ENCODE measurements around the gene SLC7A4. TPM values are rescaled to one million over a fixed set of nuclear protein-coding genes. Genes with fewer than 3 reads are reported as not detected.
"Not testable (repeated sequence)": the region's sequence is repeated elsewhere in the genome, so short reads cannot be mapped to it uniquely, and the experiment has no call there.

SLC7A4 gene
- total and polyA plus RNA-seq, 5 donors: 0.33 to 1.9 (median 0.59) TPM

DNA sequence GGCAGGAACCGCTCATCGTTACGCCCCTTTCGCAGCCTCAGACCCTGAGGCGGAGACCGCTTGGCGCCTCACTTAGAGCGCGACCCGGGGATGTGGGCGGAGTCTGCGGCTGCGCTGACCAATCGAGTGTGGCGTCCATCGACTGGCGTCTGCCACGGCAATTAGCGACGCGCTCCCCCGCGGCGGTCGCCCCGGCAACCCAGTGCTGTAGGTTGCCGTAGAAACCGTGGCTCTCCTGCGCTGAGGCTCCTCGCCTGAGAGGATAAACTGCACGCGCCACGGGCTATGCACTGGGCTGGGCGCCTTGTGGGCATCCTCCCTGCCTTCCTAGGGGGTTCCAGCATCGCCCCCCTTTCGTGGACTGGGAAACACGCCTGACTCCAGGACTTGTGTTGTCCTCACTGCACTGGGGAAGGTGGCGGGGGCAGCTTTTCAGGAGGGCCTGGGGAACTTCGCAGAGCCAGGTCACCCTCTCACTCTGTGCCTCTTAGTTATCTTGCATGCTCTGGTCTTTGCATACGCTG is 18.1 kb downstream of the SLC7A4 start:
- WGBS: under 1% methylated on average over 40 of the region's 40 CpGs
- Histone ChIP-seq H3K27ac (ENCODE audit: low read length) (peak overlapping the region; percentile 22), H3K27me3 (ENCODE audit: control insufficient read depth, insufficient read depth) (no peaks in the 10 kb centered on the region), H3K4me1 (ENCODE audit: control insufficient read depth, insufficient read depth, low read length) (peaks cover 10% of the 10 kb centered on the region), H3K4me3 (ENCODE audit: low read length) (peak overlapping the region; percentile 19), H3K9me3 (ENCODE audit: control insufficient read depth, low read length) (no peaks in the 10 kb centered on the region)
- ATAC-seq (peak; percentile 93 to 94), DNase-seq (peak; percentile 94 to 98 (median 98))
- intact Hi-C loops (cut with DNase I): loop anchor here in 1 of 4 donors (10.0 kb wide), 1 partner anchor 129 kb away; no protein-coding TSS in a partner anchor

- ATAC-seq: no peak
- Histone ChIP-seq H3K27me3 (ENCODE audit: control insufficient read depth, insufficient read depth) (no peaks in the 10 kb centered on the region), H3K4me3 (ENCODE audit: low read length) (peak overlapping the region; percentile 19), H3K4me1 (ENCODE audit: control insufficient read depth, insufficient read depth, low read length) (peaks cover 10% of the 10 kb centered on the region), H3K9me3 (ENCODE audit: control insufficient read depth, low read length) (no peaks in the 10 kb centered on the region), H3K27ac (ENCODE audit: low read length) (peak overlapping the region; percentile 15)
- intact Hi-C loops (cut with DNase I): loop anchor here in 1 of 4 donors (10.0 kb wide), 1 partner anchor 129 kb away; no protein-coding TSS in a partner anchor
- no peak for DNase-seq
- WGBS: 9% methylated on average over 24 of the region's 24 CpGs
Observed at GRCh38 chr22:21013657-21014201, 18.6 kb downstream of the SLC7A4 start.

DNA sequence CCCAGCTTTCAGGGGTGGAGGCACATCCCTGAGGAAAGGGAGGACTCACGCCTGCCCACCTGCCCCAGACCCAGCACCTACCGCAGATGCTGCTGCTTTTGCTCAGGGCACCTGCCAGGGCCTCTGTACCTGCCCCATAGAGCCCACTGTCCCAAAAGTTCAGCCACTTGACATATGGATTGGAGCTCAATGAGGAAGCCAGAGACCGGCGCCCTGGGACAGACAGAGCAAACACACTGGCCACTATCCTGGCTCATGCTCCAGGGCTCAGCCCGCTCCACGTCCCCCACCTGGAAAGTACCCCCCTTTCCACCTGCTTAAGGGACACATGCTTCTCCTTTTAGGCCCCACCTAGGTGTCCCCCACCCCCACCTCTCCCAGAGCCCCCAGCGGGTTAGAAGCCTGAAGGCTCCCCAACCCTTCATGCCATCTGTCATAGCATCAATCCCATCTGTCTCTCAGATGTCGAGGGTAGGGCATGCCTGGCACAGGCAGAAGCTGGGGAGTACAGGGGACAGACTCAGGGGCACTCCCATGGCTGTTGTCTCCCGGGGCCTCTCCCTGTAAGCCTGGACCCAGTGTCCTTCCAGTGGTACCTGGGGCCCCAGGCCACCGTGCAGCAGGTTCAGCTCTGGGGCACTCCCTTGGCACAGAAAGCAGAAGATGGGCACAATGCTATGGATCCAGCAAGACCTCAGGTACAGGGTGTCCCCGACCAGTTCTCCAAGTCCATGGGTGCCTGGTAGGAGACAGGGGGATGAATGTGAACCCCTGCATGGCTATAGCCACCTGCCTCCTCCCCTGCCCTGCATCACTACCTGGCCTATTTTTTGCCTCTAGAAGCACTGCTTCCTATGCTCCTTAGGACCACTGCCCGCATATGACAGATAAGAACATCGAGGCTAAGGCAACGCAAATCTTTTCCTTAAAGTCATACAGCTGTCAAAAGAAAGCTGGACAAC is 19.6 kb downstream of the SLC7A4 start:
- Histone ChIP-seq H3K4me1 (ENCODE audit: control insufficient read depth, insufficient read depth, low read length) (peaks cover 10% of the 10 kb centered on the region), H3K27me3 (ENCODE audit: control insufficient read depth, insufficient read depth) (no peaks in the 10 kb centered on the region), H3K9me3 (ENCODE audit: control insufficient read depth, low read length) (no peaks in the 10 kb centered on the region), H3K27ac (ENCODE audit: low read length) (no peak overlapping the region), H3K4me3 (ENCODE audit: low read length) (no peak overlapping the region)
- DNase-seq (peak in 2 of 3 donors; percentile 20 to 40), ATAC-seq (no peak)
- intact Hi-C loops (cut with DNase I): loop anchor here in 1 of 4 donors (10.0 kb wide), 1 partner anchor 128 kb away; no protein-coding TSS in a partner anchor
- WGBS: 82% methylated on average over 14 of the region's 14 CpGs

DNA sequence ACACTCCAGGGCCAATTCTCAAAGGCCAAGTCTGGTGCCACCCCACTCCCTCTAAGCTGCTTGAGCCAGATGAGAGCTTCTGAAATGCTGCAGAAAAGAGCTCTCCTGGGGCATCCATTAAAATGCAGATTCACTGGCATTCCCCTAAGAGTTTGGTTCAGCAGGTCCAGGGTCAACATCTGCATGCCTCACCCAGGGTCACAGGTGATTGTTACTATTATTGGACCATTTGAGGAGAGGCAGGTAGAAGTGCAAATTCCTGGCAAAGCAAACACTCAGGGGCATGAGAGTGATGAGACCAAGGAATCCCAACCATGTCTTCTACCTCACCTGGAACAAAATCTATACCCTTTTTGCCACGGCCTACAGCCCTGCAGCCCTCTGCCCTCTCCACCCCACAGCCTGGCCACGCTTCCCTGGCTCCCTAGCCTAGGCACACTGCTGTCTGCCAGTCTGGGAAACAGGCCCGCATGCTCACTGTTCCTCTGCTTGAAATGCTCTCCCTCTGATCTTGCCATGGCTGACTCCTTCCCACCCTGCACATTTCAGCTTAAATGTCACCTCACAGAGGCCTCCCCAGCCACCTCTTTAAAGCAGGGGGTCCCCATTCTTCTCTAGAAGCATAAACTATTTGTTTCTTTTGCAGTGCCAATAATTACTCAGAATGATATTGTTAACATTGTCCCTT is 21.8 kb downstream of the SLC7A4 start:
- peaks cover 7% of the 10 kb centered on the region for H3K4me1 ChIP-seq (ENCODE audit: control insufficient read depth, insufficient read depth, low read length)
- DNase-seq (peak in 2 of 3 donors; percentile 16 to 18), ATAC-seq (no peak)
- no peak overlapping the region for H3K4me3 ChIP-seq (ENCODE audit: low read length)
- 94% methylated on average over 3 of the region's 3 CpGs for WGBS
- intact Hi-C loops (cut with DNase I): loop anchor here in 1 of 4 donors (10.0 kb wide), 1 partner anchor 126 kb away; no protein-coding TSS in a partner anchor
- no peak overlapping the region for H3K27ac ChIP-seq (ENCODE audit: low read length)
- no peaks in the 10 kb centered on the region for H3K27me3 ChIP-seq (ENCODE audit: control insufficient read depth, insufficient read depth)
- H3K9me3 ChIP-seq (ENCODE audit: control insufficient read depth, low read length): no peaks in the 10 kb centered on the region

- no peak overlapping the region for H3K4me3 ChIP-seq (ENCODE audit: low read length)
- H3K27me3 ChIP-seq (ENCODE audit: control insufficient read depth, insufficient read depth): no peaks in the 10 kb centered on the region
- intact Hi-C loops (cut with DNase I): loop anchor here in 1 of 4 donors (10.0 kb wide), 1 partner anchor 125 kb away; no protein-coding TSS in a partner anchor
- 52% methylated on average over 10 of the region's 10 CpGs for WGBS
- no peaks in the 10 kb centered on the region for H3K9me3 ChIP-seq (ENCODE audit: control insufficient read depth, low read length)
- no peak overlapping the region for H3K27ac ChIP-seq (ENCODE audit: low read length)
- H3K4me1 ChIP-seq (ENCODE audit: control insufficient read depth, insufficient read depth, low read length): peaks cover 3% of the 10 kb centered on the region
- DNase-seq (peak in 1 of 3 donors; percentile 58), ATAC-seq (no peak)
Observed at GRCh38 chr22:21009638-21010425, 22.5 kb downstream of the SLC7A4 start.

GRCh38 chr22:21009208-21009607 is 23.2 kb downstream of the SLC7A4 start:
- intact Hi-C loops (cut with DNase I); H3K27me3 ChIP-seq (ENCODE audit: control insufficient read depth, insufficient read depth); H3K27ac ChIP-seq (ENCODE audit: low read length); ATAC-seq; H3K4me1 ChIP-seq (ENCODE audit: control insufficient read depth, insufficient read depth, low read length); H3K9me3 ChIP-seq (ENCODE audit: control insufficient read depth, low read length); H3K4me3 ChIP-seq (ENCODE audit: low read length): not testable (repeated sequence)
- 88% methylated on average over 13 of the region's 13 CpGs for WGBS
- DNase-seq: peak in 1 of 3 donors; percentile 25

- Histone ChIP-seq H3K27ac (ENCODE audit: low read length) (no peak overlapping the region), H3K27me3 (ENCODE audit: control insufficient read depth, insufficient read depth) (no peaks in the 10 kb centered on the region), H3K4me1 (ENCODE audit: control insufficient read depth, insufficient read depth, low read length) (peaks cover 7% of the 10 kb centered on the region), H3K4me3 (ENCODE audit: low read length) (no peak overlapping the region), H3K9me3 (ENCODE audit: control insufficient read depth, low read length) (no peaks in the 10 kb centered on the region)
- intact Hi-C loops (cut with DNase I): no loop called here
- ATAC-seq: no peak
- DNase-seq: peak in 2 of 3 donors; percentile 16 to 44
- 80% methylated on average over 4 of the region's 4 CpGs for WGBS
Observed at GRCh38 chr22:21003782-21004181, 28.6 kb downstream of the SLC7A4 start.

DNA sequence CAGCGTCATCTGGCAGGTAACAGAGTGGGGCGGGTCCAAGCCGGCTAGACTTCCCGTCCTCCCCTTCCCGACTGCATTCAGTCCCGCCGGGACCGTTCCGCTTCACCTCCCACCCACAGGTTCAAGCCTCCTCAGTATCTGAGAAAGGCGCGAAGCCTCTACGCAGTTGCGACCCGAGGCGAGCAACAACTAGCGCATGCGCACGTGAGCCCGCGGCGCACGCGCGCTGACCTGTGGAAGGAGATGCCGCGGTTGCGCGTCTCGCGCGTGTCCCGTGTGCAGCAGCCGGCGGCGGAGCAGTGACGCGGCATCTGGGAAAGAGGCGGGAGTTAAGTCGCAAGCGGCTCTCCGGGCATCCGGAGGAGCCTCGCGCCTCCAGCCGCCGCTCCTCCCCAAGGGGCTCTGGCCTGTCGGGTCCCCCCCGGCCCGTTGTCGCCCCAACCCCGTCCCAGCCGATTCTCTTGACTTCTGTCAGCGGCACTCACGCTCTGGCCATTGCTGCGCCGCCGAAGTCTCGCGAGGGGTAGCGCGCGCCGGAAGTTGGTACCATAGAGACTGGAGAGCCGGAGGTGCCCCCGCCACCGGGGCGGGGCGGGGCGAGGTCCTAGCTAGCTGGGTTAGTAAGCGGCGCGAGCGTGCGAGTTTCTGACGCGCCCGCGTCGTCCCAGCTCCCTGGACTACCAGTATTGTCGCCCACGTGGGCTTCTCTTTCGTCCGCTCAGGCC is 30.6 kb downstream of the SLC7A4 start, which contains the start of gene THAP7:
THAP7 (minus strand) TSS at position 518 of the 725 bp plus-strand sequence; CDS start at position 311, 207 bp downstream.
- H3K4me3 ChIP-seq (ENCODE audit: low read length): peak within 1 kb of the TSS; percentile 73
- no peaks in the 10 kb centered on the region for H3K9me3 ChIP-seq (ENCODE audit: control insufficient read depth, low read length)
- ATAC-seq (peak; percentile 95 to 96), DNase-seq (peak; percentile 99)
- peak within 1 kb of the TSS; percentile 86 for H3K27ac ChIP-seq (ENCODE audit: low read length)
- intact Hi-C loops (cut with DNase I): no loop called here
- H3K27me3 ChIP-seq (ENCODE audit: control insufficient read depth, insufficient read depth): no peaks in the 10 kb centered on the region
- H3K4me1 ChIP-seq (ENCODE audit: control insufficient read depth, insufficient read depth, low read length): peaks cover 7% of the 10 kb centered on the region
- under 1% methylated on average over 83 of the region's 83 CpGs for WGBS

- WGBS: 1% methylated on average over 26 of the region's 26 CpGs
- Histone ChIP-seq H3K27me3 (ENCODE audit: control insufficient read depth, insufficient read depth) (no peaks in the 10 kb centered on the region), H3K27ac (ENCODE audit: low read length) (peak overlapping the region; percentile 86), H3K4me3 (ENCODE audit: low read length) (peak overlapping the region; percentile 73), H3K4me1 (ENCODE audit: control insufficient read depth, insufficient read depth, low read length) (peaks cover 7% of the 10 kb centered on the region), H3K9me3 (ENCODE audit: control insufficient read depth, low read length) (no peaks in the 10 kb centered on the region)
- intact Hi-C loops (cut with DNase I): no loop called here
- DNase-seq: no peak
- peak in 1 of 2 donors; percentile 0 for ATAC-seq
Observed at GRCh38 chr22:21000987-21001600, 31.3 kb downstream of the SLC7A4 start.

All from right cardiac atrium (tissue), 5 donors.